OCI-LY1 (cell line): ENCODE results near the gene GALNTL6.

Source experiments
- CTCF ChIP-seq: fragments of 200-600 bp; sonication (generic), shearing (Covaris generic); IDR thresholded peaks from 2 replicates; pipeline ENCODE4 v1.5.1; 2017; ENCODE audit warnings: mild to moderate bottlenecking, antibody characterized with exemption, low read length, moderate library complexity, mixed read lengths
- EZH2 ChIP-seq: fragments of 200-600 bp; sonication (generic), shearing (Covaris generic); IDR thresholded peaks from 2 replicates; pipeline ENCODE4 v1.8.0; 2017; ENCODE audit warnings: borderline replicate concordance, mixed run types, mild to moderate bottlenecking, antibody characterized with exemption, low read length, moderate library complexity, mixed read lengths

DNA sequence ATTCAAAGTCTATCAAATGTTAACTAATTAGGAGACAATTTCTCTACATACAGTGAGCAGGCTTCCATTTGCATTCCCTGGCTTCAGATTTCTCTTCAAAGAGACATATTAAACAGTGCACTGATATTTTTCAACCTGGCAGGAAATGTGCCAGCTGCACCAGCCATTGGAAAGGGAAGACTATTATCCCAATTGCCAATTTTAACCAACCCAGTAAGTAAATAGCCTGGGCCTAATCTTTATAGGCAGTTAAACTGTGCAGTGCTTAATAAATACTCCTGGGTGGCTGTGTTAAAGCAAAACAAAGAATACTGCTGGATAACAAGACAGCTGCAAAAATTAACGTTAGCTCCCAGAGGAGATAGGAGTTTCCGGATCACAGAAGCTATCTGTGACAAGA lies 1243.5 kb downstream of the GALNTL6 start:
- no peak for TF ChIP-seq EZH2
- TF ChIP-seq CTCF: no peak
